DND-41 (cell line): ENCODE measurements around the gene MYO1D.

Experiments
- ATAC-seq: fragments of 200-7000 bp; cut with Tn5 transposase; 3 replicates; pipeline ENCODE4 v1.9.1; 2021; ENCODE audit warnings: low read depth; ENCODE audit not compliant: insufficient read depth
- DNase-seq: peaks from one replicate; pipeline ENCODE4 v3.0.0-alpha.2; 2020
- H2AFZ ChIP-seq: 2 replicates; pipeline ENCODE4 v1.6.0; 2012; ENCODE audit warnings: low read depth, low read length
- H3K27ac ChIP-seq: 2 replicates; pipeline ENCODE4 v1.5.1; 2012; ENCODE audit warnings: low read length, inconsistent platforms
- H3K27me3 ChIP-seq: fragments of 200-600 bp; sonication (generic); 2 replicates; pipeline ENCODE4 v1.6.0; 2012; ENCODE audit warnings: low read length, mild to moderate bottlenecking, inconsistent platforms; ENCODE audit not compliant: insufficient read depth, poor library complexity
- H3K36me3 ChIP-seq: 2 replicates; pipeline ENCODE4 v1.5.1; 2012; ENCODE audit warnings: low read length, inconsistent platforms; ENCODE audit not compliant: insufficient read depth
- H3K4me1 ChIP-seq: 2 replicates; pipeline ENCODE4 v1.5.1; 2012; ENCODE audit warnings: mild to moderate bottlenecking, low read length; ENCODE audit not compliant: insufficient read depth
- H3K4me2 ChIP-seq: 2 replicates; pipeline ENCODE4 v1.6.0; 2012; ENCODE audit warnings: mild to moderate bottlenecking, moderate library complexity, low read length, inconsistent platforms; ENCODE audit not compliant: insufficient read depth
- H3K4me3 ChIP-seq, 2 experiments: fragments of 200-600 bp in 1 of 2; shearing (Covaris generic) in 1 of 2; 2 replicates each; pipeline ENCODE4 v1.5.1; 2012 to 2016; ENCODE audit warnings: inconsistent platforms in 2 of 2, low read length in 2 of 2, mild to moderate bottlenecking in 2 of 2, low read depth in 1 of 2, moderate library complexity in 1 of 2
- H3K79me2 ChIP-seq: 2 replicates; pipeline ENCODE4 v1.6.0; 2012; ENCODE audit warnings: low read length, inconsistent platforms; ENCODE audit not compliant: insufficient read depth
- H3K9ac ChIP-seq: 2 replicates; pipeline ENCODE4 v1.6.0; 2012; ENCODE audit warnings: low read depth, mild to moderate bottlenecking, inconsistent platforms, low read length, moderate library complexity
- H3K9me3 ChIP-seq: 2 replicates; pipeline ENCODE4 v1.5.1; 2012; ENCODE audit warnings: low read length, moderate library complexity, mild to moderate bottlenecking, inconsistent platforms; ENCODE audit not compliant: insufficient read depth, severe bottlenecking
- H4K20me1 ChIP-seq: 2 replicates; pipeline ENCODE4 v1.6.0; 2012; ENCODE audit warnings: low read length; ENCODE audit not compliant: insufficient read depth
- EZH2 ChIP-seq: IDR thresholded peaks from 3 replicates; pipeline ENCODE4 v1.6.1; 2012; ENCODE audit warnings: borderline replicate concordance, low read depth, mild to moderate bottlenecking, moderate library complexity, low read length, inconsistent platforms; ENCODE audit not compliant: severe bottlenecking
- TF ChIP-seq, protein P1 (sequence below): IDR thresholded peaks from 2 replicates; pipeline ENCODE4 v1.5.1; 2012; ENCODE audit warnings: borderline replicate concordance, low read length, moderate library complexity, mild to moderate bottlenecking; ENCODE audit not compliant: poor library complexity, severe bottlenecking; ENCODE audit errors: extremely low read depth

The MYO1D gene

DNA sequence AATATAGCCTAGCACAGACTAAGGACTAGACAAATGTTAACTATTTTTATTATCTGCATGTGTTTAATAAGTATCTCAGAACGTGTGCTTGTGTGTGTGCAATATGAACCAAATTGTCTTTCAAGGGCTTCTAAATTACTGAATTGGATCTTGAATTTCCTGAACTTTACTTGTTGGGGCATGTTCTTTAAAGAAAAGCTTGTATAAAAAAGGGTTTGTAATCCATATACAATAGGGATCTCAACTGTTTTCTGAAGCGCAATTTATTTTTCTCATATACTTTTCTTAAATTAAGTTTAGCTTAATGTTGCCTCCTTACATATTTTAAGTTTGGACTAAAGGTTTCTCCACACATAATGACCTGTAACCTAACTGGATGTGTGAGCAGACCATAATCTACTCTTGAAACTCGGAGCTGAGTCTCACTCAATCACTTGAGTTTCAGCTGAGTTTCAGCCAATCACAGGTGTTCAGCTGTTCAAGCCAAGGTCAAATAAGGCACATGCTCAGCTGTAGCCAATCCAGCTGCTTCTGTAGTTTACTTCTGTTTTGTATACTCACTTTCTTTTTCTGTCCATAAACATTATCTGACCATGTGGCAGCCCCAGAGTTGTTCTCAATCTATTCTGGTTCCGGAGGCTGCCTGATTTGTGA, 317.8 kb downstream of the MYO1D start:
- Histone ChIP-seq H3K27me3 (peaks cover 20% of the 10 kb centered on the region), H3K9me3 (no peaks in the 10 kb centered on the region), H3K4me3 (no peak overlapping the region), H4K20me1 (no peaks in the 10 kb centered on the region), H3K27ac (no peak overlapping the region), H3K4me2 (no peak overlapping the region), H3K4me1 (no peaks in the 10 kb centered on the region), H3K79me2 (no peaks in the 10 kb centered on the region), H2AFZ (no peak overlapping the region), H3K36me3 (no peaks in the 10 kb centered on the region), H3K9ac (no peak overlapping the region)
- DNase-seq, result no peak
- ATAC-seq, result no peak
- TF ChIP-seq, protein P1, sequence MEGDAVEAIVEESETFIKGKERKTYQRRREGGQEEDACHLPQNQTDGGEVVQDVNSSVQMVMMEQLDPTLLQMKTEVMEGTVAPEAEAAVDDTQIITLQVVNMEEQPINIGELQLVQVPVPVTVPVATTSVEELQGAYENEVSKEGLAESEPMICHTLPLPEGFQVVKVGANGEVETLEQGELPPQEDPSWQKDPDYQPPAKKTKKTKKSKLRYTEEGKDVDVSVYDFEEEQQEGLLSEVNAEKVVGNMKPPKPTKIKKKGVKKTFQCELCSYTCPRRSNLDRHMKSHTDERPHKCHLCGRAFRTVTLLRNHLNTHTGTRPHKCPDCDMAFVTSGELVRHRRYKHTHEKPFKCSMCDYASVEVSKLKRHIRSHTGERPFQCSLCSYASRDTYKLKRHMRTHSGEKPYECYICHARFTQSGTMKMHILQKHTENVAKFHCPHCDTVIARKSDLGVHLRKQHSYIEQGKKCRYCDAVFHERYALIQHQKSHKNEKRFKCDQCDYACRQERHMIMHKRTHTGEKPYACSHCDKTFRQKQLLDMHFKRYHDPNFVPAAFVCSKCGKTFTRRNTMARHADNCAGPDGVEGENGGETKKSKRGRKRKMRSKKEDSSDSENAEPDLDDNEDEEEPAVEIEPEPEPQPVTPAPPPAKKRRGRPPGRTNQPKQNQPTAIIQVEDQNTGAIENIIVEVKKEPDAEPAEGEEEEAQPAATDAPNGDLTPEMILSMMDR, result no peak
- no peak for TF ChIP-seq EZH2

DNA sequence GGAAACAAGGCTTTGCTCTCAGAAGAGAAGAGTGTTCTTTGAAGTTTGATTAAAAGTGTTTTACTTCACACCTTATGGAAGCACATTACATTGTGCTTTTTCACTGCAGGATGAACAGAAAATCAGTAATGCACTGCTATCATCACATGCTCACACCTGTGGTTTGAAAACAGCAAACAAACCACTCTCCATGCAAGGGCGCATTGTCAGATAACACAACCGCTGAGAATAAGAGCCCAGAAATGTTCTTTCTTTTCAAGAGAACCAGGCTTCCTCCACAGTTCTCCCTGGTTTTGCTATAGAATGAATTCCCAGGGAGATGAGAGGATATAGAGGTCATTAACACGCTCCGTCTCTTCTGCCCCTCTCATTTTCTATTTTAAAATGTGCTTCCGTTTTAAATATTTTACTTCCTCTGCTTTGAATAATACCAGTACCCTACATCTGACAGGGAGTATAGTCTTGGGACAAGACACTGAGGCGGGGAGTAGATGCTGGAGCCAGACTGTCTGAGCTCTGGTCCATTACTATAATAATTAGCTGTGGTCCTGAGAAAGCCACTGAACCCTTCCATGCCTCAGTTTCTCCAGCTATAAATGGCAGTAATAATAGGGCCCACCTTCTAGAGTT, 318.5 kb downstream of the MYO1D start:
- Histone ChIP-seq H3K79me2 (no peaks in the 10 kb centered on the region), H3K9ac (no peak overlapping the region), H3K4me1 (no peaks in the 10 kb centered on the region), H2AFZ (no peak overlapping the region), H3K27me3 (peaks cover 25% of the 10 kb centered on the region), H3K36me3 (no peaks in the 10 kb centered on the region), H4K20me1 (no peaks in the 10 kb centered on the region), H3K9me3 (no peaks in the 10 kb centered on the region), H3K4me3 (no peak overlapping the region), H3K27ac (no peak overlapping the region), H3K4me2 (no peak overlapping the region)
- no peak for DNase-seq
- ATAC-seq, result no peak
- no peak for TF ChIP-seq EZH2
- TF ChIP-seq, protein P1, result no peak

DNA sequence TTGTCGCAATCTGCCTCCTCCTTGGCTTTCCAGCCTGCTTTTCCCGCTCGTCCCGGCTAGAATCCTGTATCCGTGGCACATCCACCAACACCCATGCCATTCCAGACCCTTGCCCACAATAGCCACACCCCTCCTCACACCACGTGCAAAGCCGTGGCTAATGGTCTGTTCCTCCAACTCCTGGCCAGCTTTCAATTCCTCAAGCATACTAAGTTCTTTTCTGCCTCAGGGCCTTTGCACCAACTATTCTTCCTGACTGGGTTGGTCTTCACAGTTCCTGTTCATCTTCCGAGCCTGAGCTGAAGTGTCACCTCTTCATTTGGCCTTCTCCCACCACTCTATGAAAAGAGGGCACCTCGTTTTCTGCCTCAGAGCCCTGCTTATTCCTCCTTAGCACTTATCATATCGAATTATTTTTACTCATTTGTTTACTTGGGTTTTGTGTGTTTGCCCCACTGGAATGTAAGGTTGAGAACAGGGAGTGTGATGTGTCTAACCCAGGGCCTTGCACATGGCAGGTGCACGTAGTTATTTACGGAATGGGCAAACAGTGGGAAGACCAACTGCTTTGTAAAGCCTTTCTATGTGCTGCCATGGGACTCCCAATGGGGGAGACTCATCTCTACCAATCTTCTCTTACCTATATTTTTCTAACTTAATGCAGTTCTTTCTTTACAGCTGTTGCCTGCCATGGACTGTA, 321.2 kb downstream of the MYO1D start:
- H3K27ac ChIP-seq, result no peak overlapping the region
- no peaks in the 10 kb centered on the region for H3K79me2 ChIP-seq
- ATAC-seq, result no peak
- DNase-seq, result no peak
- H3K9me3 ChIP-seq, result no peaks in the 10 kb centered on the region
- no peak overlapping the region for H3K4me2 ChIP-seq
- no peak overlapping the region for H3K9ac ChIP-seq
- peaks cover 29% of the 10 kb centered on the region for H3K27me3 ChIP-seq
- H3K4me1 ChIP-seq, result no peaks in the 10 kb centered on the region
- H3K36me3 ChIP-seq, result no peaks in the 10 kb centered on the region
- TF ChIP-seq, protein P1, result no peak
- no peak for TF ChIP-seq EZH2
- H4K20me1 ChIP-seq, result no peaks in the 10 kb centered on the region
- no peak overlapping the region for H3K4me3 ChIP-seq
- no peak overlapping the region for H2AFZ ChIP-seq
